Umbilical cord (tissue), 2 donors: Measurements from ENCODE around the gene RNASEL. TPM values are rescaled to one million over a fixed set of nuclear protein-coding genes. Genes with fewer than 3 reads are reported as not detected.
A peak's percentile ranks its signal among the peaks of the same experiment; 100 is the strongest.

ENCODE experiments used
- DNase-seq: peaks from one replicate; pipeline ENCODE4 v3.0.0-alpha.2; 2015; ENCODE audit warnings: low spot score
- total RNA-seq: library from RNA; depleted of rRNA; stranded (reverse); fragments of >200 nt; gene quantifications from one replicate; pipeline ENCODE4 v1.2.3, GENCODE V29; 2014; ENCODE audit warnings: low replicate concordance; ENCODE audit not compliant: insufficient read depth

RNASEL gene
- total RNA-seq, 1 donor from 2014 or later: 19.5 TPM

GRCh38 chr1:182620924-182621585, 32.0 kb upstream of the RNASEL start:
- DNase-seq: no peak

- no peak for DNase-seq
Measured at GRCh38 chr1:182617734-182618351, 28.8 kb upstream of the RNASEL start.

GRCh38 chr1:182617014-182617429, 28.0 kb upstream of the RNASEL start:
- no peak for DNase-seq

GRCh38 chr1:182616130-182617013, 27.3 kb upstream of the RNASEL start:
- peak; percentile 56 for DNase-seq

- no peak for DNase-seq
Measured at GRCh38 chr1:182615468-182616129, 26.5 kb upstream of the RNASEL start.

GRCh38 chr1:182614796-182615454, 25.9 kb upstream of the RNASEL start:
- DNase-seq: peak; percentile 89

GRCh38 chr1:182611787-182612186, 22.7 kb upstream of the RNASEL start:
- DNase-seq: no peak

- no peak for DNase-seq
Measured at GRCh38 chr1:182611326-182611725, 22.3 kb upstream of the RNASEL start.

- DNase-seq: peak; percentile 68
Measured at GRCh38 chr1:182610606-182611194, 21.6 kb upstream of the RNASEL start.

GRCh38 chr1:182608845-182609610, 20.0 kb upstream of the RNASEL start:
- peak; percentile 57 for DNase-seq

- no peak for DNase-seq
Measured at GRCh38 chr1:182608236-182608635, 19.2 kb upstream of the RNASEL start.

- DNase-seq: no peak
Measured at GRCh38 chr1:182607566-182607965, 18.5 kb upstream of the RNASEL start.

- DNase-seq: peak; percentile 90
Measured at GRCh38 chr1:182604175-182605164, 15.4 kb upstream of the RNASEL start, which contains the start of gene RGS16. TSS of gene RGS16 (minus strand) at chr1:182604389. CDS start at chr1:182604259, 130 bp downstream.

- DNase-seq: peak; percentile 41
Measured at GRCh38 chr1:182603646-182604174, 14.7 kb upstream of the RNASEL start.

GRCh38 chr1:182602935-182603645, 14.0 kb upstream of the RNASEL start:
- DNase-seq: peak; percentile 73

GRCh38 chr1:182601913-182602312, 12.9 kb upstream of the RNASEL start:
- DNase-seq: no peak

GRCh38 chr1:182601416-182601786, 12.3 kb upstream of the RNASEL start:
- DNase-seq: peak; percentile 85
